HS-27A (cell line): ENCODE data around the gene RAB8B.

Experiments used
- DNase-seq: peaks from one replicate; pipeline ENCODE4 v3.0.0-alpha.2; 2012; ENCODE audit warnings: low read depth, missing footprints

Gene RAB8B

GRCh38 chr15:63274427-63274826 lies 85.0 kb downstream of the RAB8B start:
- no peak for DNase-seq

- DNase-seq: no peak
Measured at GRCh38 chr15:63276342-63277037, 87.1 kb downstream of the RAB8B start.

GRCh38 chr15:63277038-63277892 lies 87.9 kb downstream of the RAB8B start, which contains the start of gene APH1B:
Gene APH1B, plus strand, starts transcription at chr15:63277605. Its CDS starts 19 bp downstream, at chr15:63277624.
- DNase-seq: peak; percentile 51

DNA sequence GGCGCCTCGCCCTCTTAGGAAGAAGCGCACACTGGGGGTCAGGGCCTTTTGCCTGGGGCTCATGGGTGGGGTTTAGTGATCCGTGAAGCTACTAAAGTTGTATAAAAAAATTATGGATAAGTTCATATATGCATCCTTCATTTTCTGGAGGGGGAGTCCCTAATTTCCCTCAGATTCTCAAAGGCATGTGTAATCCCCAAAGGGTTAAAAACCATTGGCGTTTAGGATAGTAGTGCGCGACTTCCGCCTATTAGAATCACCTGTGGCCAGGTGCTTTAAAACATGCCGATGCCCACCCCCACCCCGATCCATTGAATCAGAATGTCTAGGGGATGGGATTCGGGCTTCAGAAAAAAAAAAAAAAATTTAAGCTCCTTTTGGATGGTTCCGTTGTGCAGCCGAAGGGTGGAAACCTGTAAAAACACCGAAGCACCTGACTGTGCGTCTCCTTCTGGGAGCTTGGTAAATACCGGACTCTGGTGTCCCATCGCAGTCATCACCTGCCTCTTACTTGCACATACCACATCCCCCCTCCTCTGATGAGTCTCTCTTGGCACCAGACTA lies 88.6 kb downstream of the RAB8B start:
- DNase-seq: no peak

DNA sequence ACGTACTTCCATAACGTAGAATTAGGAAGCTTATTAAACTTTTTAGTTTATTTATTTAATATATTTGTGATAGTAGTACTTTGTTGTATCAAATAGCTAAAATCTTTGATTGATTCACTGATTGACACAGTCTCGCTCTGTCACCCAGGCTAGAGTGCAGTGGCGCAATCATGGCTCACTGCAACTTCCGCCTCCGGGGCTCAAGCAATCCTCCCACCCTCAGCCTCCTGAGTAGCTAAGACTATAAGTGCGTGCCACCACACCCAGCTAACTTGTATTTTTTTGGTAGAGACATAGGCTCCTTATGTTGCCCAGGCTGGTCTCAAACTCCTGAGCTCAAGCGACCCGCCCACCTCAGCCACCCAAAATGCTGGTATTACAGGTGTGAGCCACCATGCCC lies 93.7 kb downstream of the RAB8B start:
- DNase-seq: no peak

GRCh38 chr15:63284335-63284734 lies 94.9 kb downstream of the RAB8B start:
- no peak for DNase-seq

DNA sequence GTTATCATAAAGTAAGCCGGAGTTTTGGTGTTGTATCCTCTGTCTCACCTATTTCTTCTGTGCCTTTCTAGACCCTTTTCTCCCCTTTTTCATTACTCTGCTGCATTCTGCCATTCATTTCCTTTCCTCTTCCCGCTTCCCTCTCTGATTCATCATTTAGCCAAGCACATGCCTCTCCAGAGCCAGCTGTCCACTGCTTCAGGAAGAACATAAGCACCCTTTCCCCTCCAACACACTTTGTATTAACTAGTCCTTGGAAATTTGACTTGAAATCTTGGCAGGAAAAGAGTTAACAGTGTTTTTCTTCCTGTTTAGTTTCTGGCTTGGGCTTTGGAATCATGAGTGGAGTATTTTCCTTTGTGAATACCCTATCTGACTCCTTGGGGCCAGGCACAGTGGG lies 97.7 kb downstream of the RAB8B start:
- no peak for DNase-seq

GRCh38 chr15:63288342-63288741 lies 98.9 kb downstream of the RAB8B start:
- no peak for DNase-seq

GRCh38 chr15:63288778-63289378 lies 99.5 kb downstream of the RAB8B start:
- DNase-seq: peak; percentile 42

DNA sequence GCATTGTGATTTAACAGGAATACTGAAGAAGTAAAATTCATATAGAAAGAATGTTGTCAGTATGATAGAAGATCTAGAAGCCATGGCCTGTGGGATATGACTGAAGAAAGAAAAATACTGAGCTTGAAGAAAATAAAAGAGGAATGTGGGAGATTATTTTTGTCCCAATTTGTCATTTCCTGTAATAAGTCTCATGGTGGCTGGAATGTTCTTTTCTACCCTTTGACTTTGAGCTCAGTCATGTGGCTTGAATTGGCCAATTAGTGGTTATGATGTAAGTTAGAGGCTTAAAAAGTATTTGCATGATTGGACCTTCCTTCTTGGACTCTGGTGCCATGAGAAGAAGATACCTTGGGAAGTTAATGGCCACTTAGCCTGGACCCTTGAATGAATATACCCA lies 102.1 kb downstream of the RAB8B start:
- peak; percentile 90 for DNase-seq

DNA sequence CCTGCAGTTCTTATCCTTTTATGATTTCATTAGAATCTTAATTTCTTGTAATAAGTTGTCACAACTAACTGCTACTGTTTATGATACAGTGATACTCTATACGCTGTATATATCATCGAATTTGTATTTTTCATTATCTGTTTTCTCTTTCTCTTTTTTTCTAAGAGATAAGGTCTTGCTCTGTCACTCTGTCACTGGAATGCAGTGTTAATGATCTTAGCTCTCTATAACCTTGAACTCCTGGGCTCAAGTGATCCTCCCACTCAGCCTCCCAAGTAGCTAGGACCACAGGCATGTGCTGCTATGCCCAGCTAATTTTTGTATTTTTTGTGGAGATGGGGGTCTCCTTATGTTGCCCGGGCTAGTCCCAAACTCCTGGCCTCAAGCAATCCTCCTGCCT lies 102.8 kb downstream of the RAB8B start:
- DNase-seq: no peak

- no peak for DNase-seq
Measured at GRCh38 chr15:63292771-63293170, 103.4 kb downstream of the RAB8B start.

- DNase-seq: no peak
Measured at GRCh38 chr15:63294359-63294758, 105.0 kb downstream of the RAB8B start.

DNA sequence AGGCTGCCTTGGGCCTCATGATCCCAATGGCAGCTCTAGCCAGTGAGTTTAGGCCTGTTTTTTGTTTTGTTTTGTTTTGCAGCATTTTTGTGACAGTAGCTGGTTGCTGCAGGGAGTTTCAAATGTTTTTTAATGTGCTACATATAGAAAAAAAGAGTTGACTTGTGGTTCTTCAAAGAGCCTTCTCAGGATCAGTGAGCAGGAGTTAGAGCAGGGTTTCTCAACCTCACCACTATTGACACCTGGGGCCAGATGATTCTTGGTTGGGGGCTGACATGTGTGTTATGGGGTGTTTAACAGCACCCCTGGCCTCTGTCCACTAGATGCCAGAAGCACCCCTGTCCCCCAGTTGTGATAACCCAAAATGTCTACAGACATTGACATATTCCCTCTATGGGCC lies 105.9 kb downstream of the RAB8B start:
- DNase-seq: no peak

- no peak for DNase-seq
Measured at GRCh38 chr15:63296195-63296594, 106.8 kb downstream of the RAB8B start.

- DNase-seq: no peak
Measured at GRCh38 chr15:63299943-63300575, 110.7 kb downstream of the RAB8B start.

GRCh38 chr15:63301088-63301487 lies 111.7 kb downstream of the RAB8B start:
- no peak for DNase-seq

DNA sequence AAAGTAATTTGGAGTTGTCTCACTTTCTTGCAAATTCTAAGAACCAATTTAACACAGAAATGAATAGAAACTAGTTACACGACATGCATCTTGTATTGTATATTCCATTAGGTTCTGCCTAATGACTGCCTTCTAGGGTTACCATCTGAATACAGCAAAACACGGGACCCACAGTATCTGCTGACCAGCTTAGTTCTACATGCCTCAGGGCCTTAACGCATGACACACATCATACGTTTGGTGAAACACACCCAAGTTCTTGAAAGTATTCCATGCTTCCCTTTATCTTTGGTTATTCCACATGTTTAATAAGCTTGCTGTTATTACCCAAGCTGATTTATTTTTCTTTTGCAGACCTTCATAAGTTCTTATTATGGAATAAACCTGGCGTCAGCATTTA lies 115.9 kb downstream of the RAB8B start:
- DNase-seq: no peak

DNA sequence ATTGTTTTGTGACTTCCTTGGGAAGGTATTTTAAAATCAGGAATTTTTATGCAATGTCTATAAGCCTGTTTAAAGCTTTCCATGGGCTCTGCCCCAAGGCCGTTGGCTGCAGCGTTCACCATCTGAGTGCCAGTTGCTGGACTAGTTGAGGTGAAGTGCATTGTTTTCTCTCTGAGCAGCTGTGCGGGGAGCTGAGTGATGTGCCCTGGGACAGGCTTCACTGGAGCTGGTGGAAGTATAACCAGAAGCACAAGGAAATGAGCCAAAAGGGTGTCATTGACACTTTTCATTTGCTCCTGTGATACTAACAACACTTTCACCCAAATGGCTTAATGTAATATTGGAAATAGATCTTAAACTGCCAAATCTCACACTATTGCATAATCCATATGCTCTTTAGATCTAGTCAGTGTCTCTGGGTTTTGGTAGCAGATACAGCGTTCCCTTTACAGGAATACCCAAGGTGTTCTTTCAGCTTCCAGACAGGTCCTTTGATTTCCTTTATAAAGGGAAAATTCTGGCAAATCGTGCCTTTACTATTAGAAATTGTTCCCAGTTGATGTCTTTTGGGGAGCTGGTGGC lies 117.2 kb downstream of the RAB8B start:
- no peak for DNase-seq

DNA sequence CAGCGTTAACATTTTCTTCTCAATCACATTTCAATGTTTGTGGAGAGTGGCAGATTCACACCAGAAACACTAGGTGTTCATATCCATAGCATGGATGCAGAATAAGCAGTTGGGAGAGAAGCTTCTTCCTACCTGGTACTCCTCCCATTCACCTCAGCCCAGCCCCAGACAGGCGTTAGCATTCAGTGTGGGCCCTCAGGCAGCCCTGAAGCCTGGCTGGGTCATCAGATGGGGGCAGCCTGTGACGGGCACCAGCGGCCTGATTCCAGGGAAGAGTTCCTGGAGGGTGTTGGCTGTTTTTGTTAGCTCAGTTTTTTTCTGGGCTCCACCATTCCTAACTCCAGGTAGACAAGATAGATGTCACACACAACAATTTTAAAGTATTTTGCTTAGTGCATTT lies 119.1 kb downstream of the RAB8B start:
- DNase-seq: no peak

DNA sequence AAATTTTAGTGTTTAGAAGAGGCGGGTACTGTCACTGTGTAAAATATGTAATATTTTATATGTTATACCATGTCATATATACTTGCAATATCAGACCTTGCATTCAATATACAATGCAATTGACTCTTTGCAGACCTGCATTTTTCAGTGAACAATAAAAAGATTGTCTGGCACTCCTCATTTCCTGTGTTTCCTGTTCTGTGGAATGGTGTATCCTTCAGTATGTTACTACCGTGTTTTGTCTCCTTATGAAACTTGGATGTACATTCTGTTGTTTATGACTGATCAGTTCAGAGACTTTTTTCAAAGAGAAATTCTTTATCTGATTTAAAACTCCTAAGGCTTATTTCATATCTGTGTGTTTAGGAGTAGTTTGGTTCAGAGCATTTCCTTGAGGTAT lies 119.5 kb downstream of the RAB8B start:
- DNase-seq: no peak

- no peak for DNase-seq
Measured at GRCh38 chr15:63310646-63311045, 121.2 kb downstream of the RAB8B start.
